Uterus (tissue), 2 donors: Measurements from ENCODE around the gene MANF.

Source experiments
- CTCF ChIP-seq, 4 experiments: fragments of 200-600 bp in 2 of 4; fragments of 450-650 bp in 2 of 4; sonication (generic) in 2 of 4; IDR thresholded peaks; one replicate each; pipeline ENCODE4 v1.5.1; 2016 to 2019; ENCODE audit warnings: antibody characterized with exemption in 4 of 4, mild to moderate bottlenecking in 2 of 4, moderate library complexity in 1 of 4
- POLR2A ChIP-seq, 2 donors: fragments of 450-650 bp; IDR thresholded peaks; one replicate each; pipeline ENCODE4 v1.6.1; 2016; ENCODE audit warnings: antibody characterized with exemption in 2 of 2, mild to moderate bottlenecking in 1 of 2, moderate library complexity in 1 of 2

- TF ChIP-seq CTCF (IDR thresholded peaks at IDR 0.05): no peak
- no peak for TF ChIP-seq POLR2A (IDR thresholded peaks at IDR 0.05)
Measured at GRCh38 chr3:51384055-51384725, 901 bp upstream of the MANF start.
